Hematopoietic multipotent progenitor cell treated with erythropoietin and hydrocortisone succinate and interleukin-3 and kit ligand, for 8 days (in vitro differentiated cells): ENCODE measurements around the gene CYP2U1.

ENCODE experiments used
- DNase-seq: peaks from one replicate; pipeline ENCODE4 v3.0.0-alpha.2; 2015

Gene CYP2U1

DNA sequence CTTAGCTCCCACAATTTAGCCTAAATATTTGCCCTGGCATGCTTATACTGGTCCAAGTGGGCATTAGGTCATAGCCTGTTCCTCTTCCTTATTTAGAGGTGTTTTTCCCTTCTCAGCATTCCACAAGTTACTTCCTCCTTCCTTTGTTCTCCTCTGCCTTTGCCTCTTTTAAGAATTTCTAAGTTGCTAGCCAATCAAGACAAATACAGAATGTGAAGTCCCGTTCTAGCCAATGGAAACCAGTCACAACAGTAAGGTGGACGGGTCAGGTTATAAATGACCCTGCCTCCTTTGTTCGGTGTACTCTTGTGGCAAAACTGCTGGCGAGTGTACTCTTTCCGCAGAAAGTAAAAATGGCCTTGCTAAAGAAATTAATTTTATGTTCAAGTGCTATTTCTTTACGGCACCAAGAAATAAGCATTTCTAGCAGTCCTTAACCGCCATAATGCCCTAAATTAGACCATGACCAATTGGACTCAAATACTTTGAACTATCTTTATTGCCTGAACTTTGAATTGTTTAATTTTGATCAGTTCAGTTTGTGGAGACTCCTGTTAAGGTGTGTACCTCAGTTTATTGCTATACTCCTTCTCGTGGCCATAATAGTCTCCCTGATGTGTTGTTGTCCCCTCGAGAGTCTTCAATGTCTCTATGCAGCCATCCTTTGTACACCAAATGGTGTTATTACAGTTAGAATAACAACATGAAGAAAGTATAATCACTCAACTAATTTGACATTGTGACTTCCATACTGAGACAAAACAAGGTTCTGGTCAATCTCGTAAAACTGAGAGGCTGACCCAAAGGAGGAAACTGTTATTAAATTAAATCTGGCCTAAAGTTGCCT is 56.8 kb downstream of the CYP2U1 start:
- no peak for DNase-seq

DNA sequence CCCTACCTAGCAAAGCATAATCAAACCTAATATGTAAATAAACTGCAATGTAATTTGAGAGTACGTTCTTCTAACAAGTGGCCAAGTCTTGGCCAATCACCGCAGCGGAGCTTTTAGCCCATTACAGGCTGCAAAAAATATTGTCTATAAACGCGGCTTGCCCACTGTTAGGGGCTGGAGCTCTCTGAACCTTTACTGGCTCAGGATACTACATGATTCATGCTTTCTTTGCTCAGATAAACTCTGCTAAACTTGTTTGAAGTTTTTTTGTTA is 57.4 kb downstream of the CYP2U1 start:
- no peak for DNase-seq

DNA sequence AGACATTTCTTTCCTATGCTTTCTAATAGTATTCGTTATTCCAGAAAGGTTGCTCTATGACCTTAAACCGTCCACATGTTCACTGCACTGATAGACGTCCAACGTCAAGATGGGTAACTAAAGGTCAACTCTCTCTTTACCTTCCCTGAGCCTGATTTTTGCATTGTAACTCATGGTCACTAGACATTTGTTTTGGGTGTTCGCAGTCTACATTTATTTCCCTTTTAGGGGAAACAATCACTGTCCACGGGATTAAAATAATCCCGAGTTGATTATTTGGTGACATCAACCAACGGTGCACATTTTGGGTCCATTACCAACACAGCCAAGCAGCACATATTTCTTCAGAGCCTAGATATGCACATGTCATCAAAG is 57.8 kb downstream of the CYP2U1 start:
- peak; percentile 48 for DNase-seq

DNA sequence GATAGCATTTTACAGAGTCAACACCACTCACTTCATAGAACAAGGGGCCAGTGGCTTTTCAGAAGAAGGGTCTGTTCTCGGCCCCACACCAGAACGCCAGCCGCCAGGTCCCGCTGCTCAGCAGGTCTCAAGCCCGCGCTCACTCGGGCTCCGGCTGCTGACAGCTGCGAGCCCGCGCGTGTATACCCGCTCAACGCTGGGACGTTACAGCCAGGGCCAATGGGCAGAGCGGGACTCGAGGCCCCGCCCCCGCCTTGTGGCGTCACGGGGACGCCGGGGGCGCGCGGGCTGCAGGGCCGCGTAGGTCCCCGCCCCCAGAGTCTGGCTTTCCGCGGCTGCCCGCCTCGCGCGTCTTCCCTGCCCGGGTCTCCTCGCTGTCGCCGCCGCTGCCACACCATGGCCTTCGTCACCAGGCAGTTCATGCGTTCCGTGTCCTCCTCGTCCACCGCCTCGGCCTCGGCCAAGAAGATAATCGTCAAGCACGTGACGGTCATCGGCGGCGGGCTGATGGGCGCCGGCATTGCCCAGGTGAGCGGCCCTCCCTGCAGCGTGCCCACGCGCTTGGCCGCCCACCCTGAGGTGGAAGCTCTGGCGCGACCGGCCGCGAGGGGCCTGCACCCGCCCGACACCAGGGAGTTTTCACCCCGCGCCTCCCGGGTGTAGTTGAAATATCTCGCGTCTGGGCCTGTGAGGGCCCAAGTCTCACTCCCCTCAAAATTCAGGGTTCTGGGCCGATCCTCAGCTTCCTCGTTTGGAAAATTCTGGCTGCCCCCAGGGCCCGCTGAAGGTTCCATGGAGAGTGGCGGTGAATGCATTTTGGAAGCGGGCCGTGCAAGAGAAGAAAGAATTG is 58.4 kb downstream of the CYP2U1 start, which contains the start of gene HADH:
HADH (plus strand) TSS at position 353 of the 850 bp plus-strand sequence; CDS start at position 397, 44 bp downstream.
- peak; percentile 91 for DNase-seq

DNA sequence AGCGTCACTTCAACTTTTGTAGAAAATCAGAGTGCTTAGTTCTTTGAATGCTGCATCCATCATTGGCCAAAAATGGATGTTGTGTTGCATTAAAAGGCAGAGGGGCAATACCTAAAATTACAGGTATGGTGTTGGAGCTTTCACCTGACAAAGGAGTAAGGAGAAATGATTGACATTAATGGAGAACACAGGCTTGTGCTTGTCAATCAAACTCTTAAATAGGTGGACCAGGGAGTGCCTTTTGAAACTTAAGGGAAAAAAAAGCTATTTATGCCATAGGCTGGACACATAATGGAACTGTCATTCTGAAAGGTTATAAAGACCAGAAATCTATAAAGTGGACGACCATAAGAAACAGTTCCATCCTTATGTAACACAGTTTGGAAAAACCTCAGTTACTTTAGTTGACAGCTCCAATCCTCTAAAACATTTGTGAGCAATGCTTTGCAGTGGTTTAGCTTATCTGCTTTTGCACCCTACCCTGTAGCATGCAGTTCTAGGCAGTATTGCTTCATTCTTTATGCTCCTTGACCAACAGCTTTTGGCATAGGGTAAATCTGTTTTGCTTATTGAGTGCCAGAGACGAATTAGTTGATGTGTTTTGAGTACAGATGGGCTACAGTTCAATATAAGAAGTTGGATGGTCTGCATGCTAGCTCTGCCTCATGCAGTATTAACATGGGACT is 60.7 kb downstream of the CYP2U1 start:
- peak; percentile 60 for DNase-seq

DNA sequence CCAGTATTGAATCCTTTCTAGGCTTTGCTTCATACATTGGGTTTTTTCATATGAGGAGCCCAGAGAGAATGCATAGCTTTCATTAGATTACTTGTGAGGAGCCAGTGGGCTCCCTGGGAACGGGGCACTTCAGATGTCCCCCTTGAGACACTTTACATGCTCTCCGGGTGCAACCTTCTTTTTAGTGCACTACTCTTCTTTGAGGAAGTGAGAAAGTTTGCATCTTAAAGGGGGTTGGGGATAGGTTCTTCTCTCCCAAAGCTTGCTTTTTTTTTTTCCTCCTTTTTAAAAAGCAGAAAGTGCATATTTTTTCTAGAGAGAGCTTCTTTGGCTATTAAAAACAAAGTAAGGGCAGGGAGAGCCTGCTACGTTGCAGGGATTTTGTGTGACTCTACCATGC is 62.6 kb downstream of the CYP2U1 start:
- DNase-seq, result no peak

DNA sequence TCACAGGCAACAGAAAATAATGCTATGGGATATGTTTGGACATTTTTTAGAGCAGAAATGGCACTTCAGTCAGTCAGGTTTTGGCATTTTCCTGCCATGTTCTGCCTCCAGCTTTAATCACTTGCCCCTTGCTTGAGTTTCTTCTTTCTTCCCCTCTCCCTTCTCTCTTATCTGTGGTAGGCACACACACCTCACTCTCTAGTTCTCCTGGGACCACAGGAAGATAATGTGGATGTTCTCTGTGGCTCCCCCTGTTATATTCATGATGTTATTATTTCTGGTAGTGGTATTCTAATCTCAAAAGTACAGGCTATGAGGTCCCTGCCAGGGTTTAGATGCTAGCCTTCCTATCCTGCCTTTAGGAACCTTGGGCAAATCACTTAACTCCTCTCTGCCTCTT is 63.5 kb downstream of the CYP2U1 start:
- DNase-seq, result peak; percentile 90

DNA sequence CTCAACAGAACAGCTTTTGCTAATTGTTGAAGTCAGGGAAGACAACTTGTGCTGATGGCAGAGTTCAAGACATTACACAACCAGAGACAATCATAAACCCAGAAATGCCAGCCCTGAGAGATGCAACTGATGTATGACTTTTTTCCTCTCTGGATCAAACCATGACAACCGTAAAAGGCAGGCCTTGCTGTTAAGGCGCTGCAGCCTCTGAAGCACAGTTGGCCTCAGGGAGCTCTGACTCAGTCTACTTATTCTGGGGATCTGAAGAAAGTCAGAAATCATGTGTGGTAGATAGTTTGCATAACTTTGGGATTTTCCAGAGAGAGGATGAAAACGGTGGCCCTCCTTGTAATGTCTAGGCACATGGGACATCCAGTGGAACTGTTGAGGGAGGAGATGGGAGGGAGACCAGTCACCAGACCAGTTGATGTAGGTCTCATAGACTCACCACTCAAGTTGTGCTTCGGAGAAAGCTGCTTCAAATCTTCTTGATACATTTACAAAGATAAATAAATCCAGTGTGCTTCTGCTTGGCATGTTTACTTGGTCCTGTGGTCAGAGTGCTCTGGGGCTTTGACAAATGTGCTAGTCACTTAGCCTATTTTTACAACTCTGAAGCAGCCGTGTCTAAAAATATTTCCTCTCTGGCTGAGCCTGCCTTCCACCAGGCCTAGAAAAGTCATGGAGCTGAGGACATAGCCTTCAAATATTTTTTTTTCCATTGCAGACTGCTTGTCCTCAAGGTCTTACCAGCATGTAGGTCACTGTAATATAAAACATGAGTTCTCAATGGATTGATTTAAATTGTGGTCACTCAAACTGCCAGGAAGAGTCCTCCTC is 65.8 kb downstream of the CYP2U1 start:
- DNase-seq, result no peak

DNA sequence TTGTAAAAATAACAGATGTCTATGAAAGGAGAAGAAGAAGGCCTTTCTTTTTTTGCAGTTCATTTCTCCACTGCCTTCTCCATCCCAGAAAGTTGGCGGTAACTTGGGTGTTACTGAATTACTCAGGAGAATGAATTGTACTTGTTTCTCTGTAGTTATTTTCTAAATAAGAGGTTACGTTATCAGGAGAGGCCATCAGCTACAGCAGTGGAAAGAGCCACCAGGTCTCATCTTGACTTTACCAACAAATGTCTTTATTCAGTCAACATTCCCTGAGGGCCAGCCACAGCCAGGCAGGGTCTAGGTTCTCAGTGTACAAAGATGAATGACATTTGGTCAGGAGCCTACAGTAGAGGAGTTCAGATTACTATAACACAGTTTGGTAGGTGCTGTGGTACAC is 66.4 kb downstream of the CYP2U1 start:
- no peak for DNase-seq

DNA sequence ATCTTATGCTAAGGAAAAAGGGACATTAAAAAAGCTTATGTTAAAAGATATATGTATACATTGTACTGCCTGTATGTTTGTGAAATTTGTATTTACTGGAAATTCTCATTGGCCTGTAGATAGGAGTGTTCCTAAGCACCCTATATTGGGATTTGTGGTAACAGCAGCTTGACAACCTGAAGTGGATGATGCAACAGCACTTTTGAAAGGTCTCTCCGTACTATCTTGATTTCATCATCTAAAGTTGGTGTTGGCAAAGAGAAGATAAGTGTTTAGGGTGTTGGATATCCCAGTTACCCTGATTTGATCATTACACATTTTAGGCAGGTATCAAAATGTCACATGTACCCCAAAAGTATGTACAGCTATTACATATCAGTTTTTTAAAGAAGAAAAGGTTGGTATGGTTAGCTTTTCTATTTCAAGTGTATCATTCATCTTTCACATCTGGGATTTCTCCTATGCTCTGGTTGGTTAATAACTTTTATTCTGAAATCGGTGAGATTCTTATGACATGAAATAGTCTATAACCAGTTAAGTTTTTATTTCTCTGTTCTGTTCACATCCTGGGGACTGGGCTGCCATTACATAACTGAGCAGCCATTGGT is 68.7 kb downstream of the CYP2U1 start:
- DNase-seq, result no peak

DNA sequence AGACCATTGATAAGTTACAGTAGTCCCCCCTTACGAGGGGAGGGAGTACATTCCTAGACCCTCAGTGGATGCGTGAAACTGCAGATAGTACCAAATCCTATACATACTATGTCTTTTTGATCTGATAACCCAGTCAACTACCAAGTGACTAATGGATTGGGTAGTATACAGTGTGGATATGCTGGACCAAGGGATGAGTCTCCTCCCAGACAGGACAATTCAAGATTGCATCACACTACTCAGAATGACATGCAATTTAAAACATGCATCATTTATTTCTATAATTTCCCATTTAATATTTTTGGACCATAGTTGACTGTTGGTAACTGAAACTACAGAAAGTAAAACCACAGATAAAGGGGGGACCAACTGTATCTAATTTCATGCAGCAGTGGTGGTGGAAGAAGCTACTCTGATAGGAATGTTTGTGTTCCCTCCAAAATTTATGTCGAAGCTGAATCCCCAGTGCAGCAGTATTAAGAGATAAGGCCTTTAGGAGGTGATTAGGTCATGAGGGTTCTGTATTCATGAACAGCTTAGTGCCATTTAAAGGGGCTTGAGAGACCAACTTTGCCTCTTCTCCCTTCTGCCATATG is 70.3 kb downstream of the CYP2U1 start:
- peak; percentile 81 for DNase-seq
